ENCODE results near the gene RHOB.

The RHOB gene

GRCh38 chr2:20431772-20432171 lies 15.1 kb upstream of the RHOB start:
- no peak overlapping the region for H4K12ac ChIP-seq (ENCODE audit: low read depth, low read length)
- no peak overlapping the region for H3K18ac ChIP-seq (ENCODE audit: low read length)
- no peak overlapping the region for H3K4me2 ChIP-seq (ENCODE audit: low read length)
- H2AK5ac ChIP-seq (ENCODE audit: low read length), result no peak overlapping the region
- no peak overlapping the region for H3K23ac ChIP-seq (ENCODE audit: low read length)
- WGBS (ENCODE audit: extremely low coverage, insufficient coverage, insufficient read length), result no CpG with 5 or more reads among the region's 5 CpGs
- no peaks in the 10 kb centered on the region for H3K36me3 ChIP-seq (ENCODE audit: control insufficient read depth in 1 of 2, insufficient read depth in 2 of 2, low read length in 2 of 2)
- no peak for DNase-seq
- H3K9me3 ChIP-seq (ENCODE audit: insufficient read depth, low read depth, low read length), result peaks cover 2% of the 10 kb centered on the region
- H3K27me3 ChIP-seq (ENCODE audit: insufficient read depth, low read length), result no peaks in the 10 kb centered on the region
- H3K4ac ChIP-seq (ENCODE audit: low read depth, low read length), result no peak overlapping the region
- H3K79me1 ChIP-seq (ENCODE audit: low read length), result no peaks in the 10 kb centered on the region
- H3K4me3 ChIP-seq (ENCODE audit: low read depth, low read length), result no peak overlapping the region
- no peak overlapping the region for H2BK5ac ChIP-seq (ENCODE audit: low read depth, low read length, poor library complexity)
- no peak overlapping the region for H2AFZ ChIP-seq (ENCODE audit: insufficient read depth, low read length, poor library complexity)
- no peaks in the 10 kb centered on the region for H3K79me2 ChIP-seq (ENCODE audit: control insufficient read depth, insufficient read depth, low read length, poor library complexity)
- no peak overlapping the region for H3K27ac ChIP-seq (ENCODE audit: low read depth, low read length)
- H4K8ac ChIP-seq (ENCODE audit: low read depth, low read length), result no peak overlapping the region
- H3K14ac ChIP-seq (ENCODE audit: low read length), result no peak overlapping the region
- H3K4me1 ChIP-seq (ENCODE audit: control insufficient read depth in 1 of 2, insufficient read depth in 2 of 2, low read length in 2 of 2), result no peaks in the 10 kb centered on the region
- H2BK120ac ChIP-seq (ENCODE audit: insufficient read depth, low read length, poor library complexity), result no peak overlapping the region
- H4K91ac ChIP-seq (ENCODE audit: low read depth, low read length), result no peak overlapping the region
- no peak overlapping the region for H3K9ac ChIP-seq (ENCODE audit: low read length)
- no peak overlapping the region for H2BK12ac ChIP-seq (ENCODE audit: low read length)

- Histone ChIP-seq H3K4me1 (ENCODE audit: control insufficient read depth in 1 of 2, insufficient read depth in 2 of 2, low read length in 2 of 2) (no peaks in the 10 kb centered on the region), H3K4me3 (ENCODE audit: low read depth, low read length) (no peak overlapping the region), H2AFZ (ENCODE audit: insufficient read depth, low read length, poor library complexity) (no peak overlapping the region), H3K4me2 (ENCODE audit: low read length) (no peak overlapping the region), H3K27ac (ENCODE audit: low read depth, low read length) (no peak overlapping the region), H4K8ac (ENCODE audit: low read depth, low read length) (no peak overlapping the region), H3K14ac (ENCODE audit: low read length) (no peak overlapping the region), H2BK120ac (ENCODE audit: insufficient read depth, low read length, poor library complexity) (no peak overlapping the region), H2BK12ac (ENCODE audit: low read length) (no peak overlapping the region), H2AK5ac (ENCODE audit: low read length) (no peak overlapping the region), H4K12ac (ENCODE audit: low read depth, low read length) (no peak overlapping the region), H3K9me3 (ENCODE audit: insufficient read depth, low read depth, low read length) (peaks cover 2% of the 10 kb centered on the region), H3K4ac (ENCODE audit: low read depth, low read length) (no peak overlapping the region), H3K23ac (ENCODE audit: low read length) (no peak overlapping the region), H3K79me1 (ENCODE audit: low read length) (no peaks in the 10 kb centered on the region), H3K18ac (ENCODE audit: low read length) (no peak overlapping the region), H3K27me3 (ENCODE audit: insufficient read depth, low read length) (no peaks in the 10 kb centered on the region), H3K79me2 (ENCODE audit: control insufficient read depth, insufficient read depth, low read length, poor library complexity) (no peaks in the 10 kb centered on the region), H2BK5ac (ENCODE audit: low read depth, low read length, poor library complexity) (no peak overlapping the region), H3K9ac (ENCODE audit: low read length) (no peak overlapping the region), H4K91ac (ENCODE audit: low read depth, low read length) (no peak overlapping the region), H3K36me3 (ENCODE audit: control insufficient read depth in 1 of 2, insufficient read depth in 2 of 2, low read length in 2 of 2) (no peaks in the 10 kb centered on the region)
- WGBS (ENCODE audit: extremely low coverage, insufficient coverage, insufficient read length), result no CpG with 5 or more reads among the region's 5 CpGs
- no peak for DNase-seq
Measured at GRCh38 chr2:20432714-20433113, 14.2 kb upstream of the RHOB start.

- no peak overlapping the region for H4K12ac ChIP-seq (ENCODE audit: low read depth, low read length)
- H4K8ac ChIP-seq (ENCODE audit: low read depth, low read length), result no peak overlapping the region
- H3K4me2 ChIP-seq (ENCODE audit: low read length), result no peak overlapping the region
- no peak overlapping the region for H3K18ac ChIP-seq (ENCODE audit: low read length)
- H3K4ac ChIP-seq (ENCODE audit: low read depth, low read length), result no peak overlapping the region
- H3K4me1 ChIP-seq (ENCODE audit: control insufficient read depth in 1 of 2, insufficient read depth in 2 of 2, low read length in 2 of 2), result no peaks in the 10 kb centered on the region
- H3K27ac ChIP-seq (ENCODE audit: low read depth, low read length), result no peak overlapping the region
- H3K4me3 ChIP-seq (ENCODE audit: low read depth, low read length), result no peak overlapping the region
- no peaks in the 10 kb centered on the region for H3K36me3 ChIP-seq (ENCODE audit: control insufficient read depth in 1 of 2, insufficient read depth in 2 of 2, low read length in 2 of 2)
- WGBS (ENCODE audit: extremely low coverage, insufficient coverage, insufficient read length), result no CpG with 5 or more reads among the region's 7 CpGs
- H3K79me2 ChIP-seq (ENCODE audit: control insufficient read depth, insufficient read depth, low read length, poor library complexity), result no peaks in the 10 kb centered on the region
- H2AFZ ChIP-seq (ENCODE audit: insufficient read depth, low read length, poor library complexity), result no peak overlapping the region
- H3K79me1 ChIP-seq (ENCODE audit: low read length), result no peaks in the 10 kb centered on the region
- no peak overlapping the region for H2BK12ac ChIP-seq (ENCODE audit: low read length)
- H2BK5ac ChIP-seq (ENCODE audit: low read depth, low read length, poor library complexity), result no peak overlapping the region
- no peak overlapping the region for H3K23ac ChIP-seq (ENCODE audit: low read length)
- no peak overlapping the region for H3K14ac ChIP-seq (ENCODE audit: low read length)
- H2AK5ac ChIP-seq (ENCODE audit: low read length), result no peak overlapping the region
- no peaks in the 10 kb centered on the region for H3K27me3 ChIP-seq (ENCODE audit: insufficient read depth, low read length)
- no peak overlapping the region for H4K91ac ChIP-seq (ENCODE audit: low read depth, low read length)
- no peak overlapping the region for H2BK120ac ChIP-seq (ENCODE audit: insufficient read depth, low read length, poor library complexity)
- H3K9me3 ChIP-seq (ENCODE audit: insufficient read depth, low read depth, low read length), result peaks cover under 1% of the 10 kb centered on the region
- DNase-seq, result no peak
- no peak overlapping the region for H3K9ac ChIP-seq (ENCODE audit: low read length)
Measured at GRCh38 chr2:20433249-20433648, 13.6 kb upstream of the RHOB start.

GRCh38 chr2:20433946-20434553 lies 12.8 kb upstream of the RHOB start:
- Histone ChIP-seq H3K27ac (ENCODE audit: low read depth, low read length) (no peak overlapping the region), H2AFZ (ENCODE audit: insufficient read depth, low read length, poor library complexity) (no peak overlapping the region), H2BK5ac (ENCODE audit: low read depth, low read length, poor library complexity) (no peak overlapping the region), H3K79me1 (ENCODE audit: low read length) (no peaks in the 10 kb centered on the region), H3K4me2 (ENCODE audit: low read length) (no peak overlapping the region), H4K91ac (ENCODE audit: low read depth, low read length) (no peak overlapping the region), H2AK5ac (ENCODE audit: low read length) (no peak overlapping the region), H3K4me3 (ENCODE audit: low read depth, low read length) (no peak overlapping the region), H3K4ac (ENCODE audit: low read depth, low read length) (no peak overlapping the region), H3K79me2 (ENCODE audit: control insufficient read depth, insufficient read depth, low read length, poor library complexity) (no peaks in the 10 kb centered on the region), H3K14ac (ENCODE audit: low read length) (no peak overlapping the region), H3K36me3 (ENCODE audit: control insufficient read depth in 1 of 2, insufficient read depth in 2 of 2, low read length in 2 of 2) (no peaks in the 10 kb centered on the region), H3K9ac (ENCODE audit: low read length) (no peak overlapping the region), H4K12ac (ENCODE audit: low read depth, low read length) (no peak overlapping the region), H3K9me3 (ENCODE audit: insufficient read depth, low read depth, low read length) (no peaks in the 10 kb centered on the region), H3K4me1 (ENCODE audit: control insufficient read depth in 1 of 2, insufficient read depth in 2 of 2, low read length in 2 of 2) (no peaks in the 10 kb centered on the region), H3K23ac (ENCODE audit: low read length) (no peak overlapping the region), H3K27me3 (ENCODE audit: insufficient read depth, low read length) (no peaks in the 10 kb centered on the region), H2BK120ac (ENCODE audit: insufficient read depth, low read length, poor library complexity) (no peak overlapping the region), H3K18ac (ENCODE audit: low read length) (no peak overlapping the region), H4K8ac (ENCODE audit: low read depth, low read length) (no peak overlapping the region), H2BK12ac (ENCODE audit: low read length) (no peak overlapping the region)
- no peak for DNase-seq
- no CpG with 5 or more reads among the region's 4 CpGs for WGBS (ENCODE audit: extremely low coverage, insufficient coverage, insufficient read length)

Data from trophoblast cell (in vitro differentiated cells and primary cell).